Upper lobe of left lung (tissue), 6 donors: ENCODE measurements around the gene ADAMTS4. TPM values are rescaled to one million over a fixed set of nuclear protein-coding genes. Genes with fewer than 3 reads are reported as not detected.

Experiments used
- ATAC-seq, 2 donors: fragments of 200-7000 bp; cut with Tn5 transposase; one replicate each; pipeline ENCODE4 v1.9.1; 2022; ENCODE audit warnings: mild to moderate bottlenecking in 2 of 2, moderate library complexity in 2 of 2; ENCODE audit not compliant: low FRiP score in 2 of 2
- DNase-seq, 2 donors: peaks; one replicate each; pipeline ENCODE4 v3.0.0-alpha.2; 2019 to 2020
- H3K27ac ChIP-seq, 4 donors: fragments of 200-600 bp; sonication (generic); one replicate each; pipeline ENCODE4 v1.5.1; 2016 to 2019
- H3K27me3 ChIP-seq, 4 donors: fragments of 200-600 bp; sonication (generic); one replicate each; pipeline ENCODE4 v1.5.1; 2017 to 2019
- H3K36me3 ChIP-seq, 4 donors: fragments of 200-600 bp; sonication (generic); one replicate each; pipeline ENCODE4 v1.5.1; 2016 to 2019
- H3K4me1 ChIP-seq, 4 donors: fragments of 200-600 bp; sonication (generic); one replicate each; pipeline ENCODE4 v1.5.1; 2018 to 2019
- H3K4me3 ChIP-seq, 4 donors: fragments of 200-600 bp; sonication (generic); one replicate each; pipeline ENCODE4 v1.5.1; 2017 to 2019; ENCODE audit warnings: mild to moderate bottlenecking in 2 of 4, moderate library complexity in 1 of 4
- H3K9me3 ChIP-seq, 4 donors: fragments of 200-600 bp; sonication (generic); one replicate each; pipeline ENCODE4 v1.5.1; 2018 to 2019
- CTCF ChIP-seq, 6 experiments: fragments of 450-650 bp in 4 of 6; fragments of 200-600 bp in 2 of 6; sonication (generic) in 2 of 6; IDR thresholded peaks; one replicate each; pipeline ENCODE4 v1.5.1; 2016 to 2019; ENCODE audit warnings: antibody characterized with exemption in 6 of 6
- EP300 ChIP-seq, 4 donors: sonication (generic); formaldehyde crosslinking; IDR thresholded peaks; one replicate each; pipeline ENCODE4 v1.5.1; 2017; ENCODE audit warnings: antibody characterized with exemption in 4 of 4, control low read depth in 2 of 4
- POLR2A ChIP-seq, 4 donors: fragments of 450-650 bp; IDR thresholded peaks; one replicate each; pipeline ENCODE4 v1.5.1; 2016 to 2017; ENCODE audit warnings: antibody characterized with exemption in 4 of 4, mild to moderate bottlenecking in 2 of 4
- POLR2AphosphoS5 ChIP-seq, 2 donors: sonication (generic); formaldehyde crosslinking; IDR thresholded peaks; one replicate each; pipeline ENCODE4 v1.5.1; 2017; ENCODE audit warnings: antibody characterized with exemption in 2 of 2
- WGBS, 2 donors: methylation state at CpG; one replicate each; pipeline ENCODE4 v1.1.5; 2017 to 2018; 5-methylcytosine and 5-hydroxymethylcytosine counted together
- total RNA-seq, 6 donors: library from RNA; depleted of rRNA in 4 of 6; stranded (reverse); fragments of >200 nt in 4 of 6; gene quantifications; one replicate each; pipeline versions ENCODE4 v1.1.0 to v1.2.1, GENCODE V29; 2016 to 2021
- donor health status: DM: no; HTN: no; CAD: no; lungs with moderate emphysema.
- donor health status: DM: no; HTN: yes; CAD: no; lungs with severe emphysema.

ADAMTS4 gene
- total RNA-seq, 6 donors from 2014 or later: 0.91 to 18.6 (median 3.0) TPM

- H3K36me3 ChIP-seq: no peaks in the 10 kb centered on the region
- 67 to 73% methylated on average over 5 of the region's 5 CpGs for WGBS, 2 donors
- no peaks in the 10 kb centered on the region for H3K27me3 ChIP-seq
- H3K4me3 ChIP-seq: no peak overlapping the region
- H3K9me3 ChIP-seq: no peaks in the 10 kb centered on the region
- H3K4me1 ChIP-seq: no peaks in the 10 kb centered on the region
- ATAC-seq: no peak
- no peak overlapping the region for H3K27ac ChIP-seq
- DNase-seq: no peak
- no peak for TF ChIP-seq EP300 (IDR thresholded peaks at IDR 0.05)
- no peak for TF ChIP-seq POLR2AphosphoS5 (IDR thresholded peaks at IDR 0.05)
- no peak for TF ChIP-seq POLR2A (IDR thresholded peaks at IDR 0.05)
- no peak for TF ChIP-seq CTCF (IDR thresholded peaks at IDR 0.05)
Observed at GRCh38 chr1:161235957-161236775, 37.3 kb upstream of the ADAMTS4 start.

- Histone ChIP-seq H3K36me3 (peaks cover 4 to 31% (median 22%) of the 10 kb centered on the region in 4 donors), H3K27ac (no peak overlapping the region), H3K4me3 (no peak overlapping the region), H3K4me1 (peaks cover 0 to 1% (median under 1%) of the 10 kb centered on the region in 4 donors), H3K27me3 (no peaks in the 10 kb centered on the region), H3K9me3 (no peaks in the 10 kb centered on the region)
- DNase-seq (no peak), ATAC-seq (no peak)
- WGBS, 2 donors: 82 to 86% methylated on average over 9 of the region's 9 CpGs
- TF ChIP-seq POLR2AphosphoS5 (IDR thresholded peaks at IDR 0.05): no peak
- TF ChIP-seq POLR2A (IDR thresholded peaks at IDR 0.05): no peak
- TF ChIP-seq EP300 (IDR thresholded peaks at IDR 0.05): no peak
- no peak for TF ChIP-seq CTCF (IDR thresholded peaks at IDR 0.05)
Observed at GRCh38 chr1:161233102-161233501, 34.2 kb upstream of the ADAMTS4 start.

- Histone ChIP-seq H3K4me1 (peaks cover 10 to 22% (median 20%) of the 10 kb centered on the region in 4 donors), H3K4me3 (no peak overlapping the region), H3K27me3 (no peaks in the 10 kb centered on the region), H3K36me3 (peaks cover 4 to 31% (median 24%) of the 10 kb centered on the region in 4 donors), H3K9me3 (no peaks in the 10 kb centered on the region), H3K27ac (no peak overlapping the region)
- ATAC-seq: no peak
- 97 to 99% methylated on average over 7 of the region's 7 CpGs for WGBS, 2 donors
- no peak for DNase-seq
- TF ChIP-seq EP300 (IDR thresholded peaks at IDR 0.05) (no peak), POLR2AphosphoS5 (IDR thresholded peaks at IDR 0.05) (no peak), CTCF (IDR thresholded peaks at IDR 0.05) (no peak), POLR2A (IDR thresholded peaks at IDR 0.05) (no peak)
Observed at GRCh38 chr1:161230762-161231161, 31.9 kb upstream of the ADAMTS4 start.

- ATAC-seq: no peak
- H3K4me3 ChIP-seq: no peak overlapping the region
- 61 to 66% methylated on average over 3 of the region's 3 CpGs for WGBS, 2 donors
- H3K36me3 ChIP-seq: peaks cover 4 to 31% (median 24%) of the 10 kb centered on the region in 4 donors
- no peaks in the 10 kb centered on the region for H3K27me3 ChIP-seq
- H3K9me3 ChIP-seq: no peaks in the 10 kb centered on the region
- H3K27ac ChIP-seq: no peak overlapping the region
- peaks cover 13 to 29% (median 26%) of the 10 kb centered on the region in 4 donors for H3K4me1 ChIP-seq
- TF ChIP-seq POLR2A (IDR thresholded peaks at IDR 0.05) (no peak), POLR2AphosphoS5 (IDR thresholded peaks at IDR 0.05) (no peak), EP300 (IDR thresholded peaks at IDR 0.05) (no peak), CTCF (IDR thresholded peaks at IDR 0.05) (no peak)
- no peak for DNase-seq
Observed at GRCh38 chr1:161229896-161230295, 31.0 kb upstream of the ADAMTS4 start.
